ENCODE measurements around the gene ZFHX2.

ZFHX2 gene

DNA sequence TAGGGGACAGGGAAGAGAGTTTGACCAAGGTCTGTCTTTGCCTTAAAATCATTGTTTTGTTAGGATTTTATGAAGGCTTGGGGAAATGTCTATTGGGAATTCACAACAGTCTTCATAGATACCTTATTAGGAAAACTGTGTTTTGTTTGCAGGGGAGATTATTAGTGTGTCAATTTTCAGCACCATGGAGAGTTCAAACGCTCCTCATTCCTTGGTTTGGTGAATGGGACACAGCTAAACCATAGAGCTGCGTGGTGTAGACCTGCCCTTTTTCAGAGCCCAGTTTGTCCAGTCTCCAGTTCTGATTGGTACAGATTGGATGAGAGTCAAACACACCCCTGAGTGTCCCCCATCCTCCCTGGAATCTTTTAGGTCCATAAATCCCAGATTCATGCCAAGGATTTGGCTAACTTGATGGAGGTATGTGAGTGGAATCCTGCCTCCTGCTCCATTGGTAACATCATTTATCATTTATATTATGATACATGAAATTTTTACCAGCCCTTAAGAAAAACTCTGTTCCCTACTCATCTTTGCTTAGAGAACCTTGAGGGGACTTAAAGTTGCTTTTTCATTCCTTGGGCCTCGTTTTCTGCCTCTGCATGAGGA lies 70.1 kb downstream of the ZFHX2 start:
- H3K4me3 ChIP-seq (ENCODE audit: low read depth, low read length), result no peak overlapping the region

DNA sequence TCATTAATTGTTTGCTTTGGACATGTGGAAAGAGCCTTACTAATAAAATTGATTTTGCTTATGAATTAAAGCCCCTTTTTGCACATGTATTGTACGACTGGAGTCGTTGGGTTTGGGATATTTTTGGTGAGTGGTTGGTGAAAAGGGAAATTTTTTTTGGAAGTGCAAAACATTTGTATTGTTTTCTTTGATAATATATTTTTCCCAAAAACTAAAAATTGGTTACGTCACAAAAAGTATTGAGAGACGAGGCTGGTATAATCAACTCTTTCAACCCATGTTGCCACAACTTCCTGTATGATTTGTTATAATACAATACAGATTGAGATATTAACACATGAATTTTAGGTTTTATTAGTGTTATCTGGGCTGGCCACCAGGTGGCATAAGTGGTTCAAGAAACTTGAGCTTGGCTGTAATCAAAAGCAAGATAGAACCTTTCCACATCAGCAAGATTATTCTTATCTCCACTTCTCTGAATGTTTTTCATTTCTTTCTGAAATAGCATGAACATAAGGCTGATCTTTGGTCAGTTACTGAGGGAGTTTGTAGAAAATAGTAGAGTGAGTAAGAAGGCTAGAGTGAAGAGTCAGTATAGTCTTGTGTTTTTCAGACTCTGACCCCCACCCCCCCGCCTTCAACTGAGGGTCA lies 73.3 kb downstream of the ZFHX2 start:
- no peak overlapping the region for H3K4me3 ChIP-seq (ENCODE audit: low read depth, low read length)

DNA sequence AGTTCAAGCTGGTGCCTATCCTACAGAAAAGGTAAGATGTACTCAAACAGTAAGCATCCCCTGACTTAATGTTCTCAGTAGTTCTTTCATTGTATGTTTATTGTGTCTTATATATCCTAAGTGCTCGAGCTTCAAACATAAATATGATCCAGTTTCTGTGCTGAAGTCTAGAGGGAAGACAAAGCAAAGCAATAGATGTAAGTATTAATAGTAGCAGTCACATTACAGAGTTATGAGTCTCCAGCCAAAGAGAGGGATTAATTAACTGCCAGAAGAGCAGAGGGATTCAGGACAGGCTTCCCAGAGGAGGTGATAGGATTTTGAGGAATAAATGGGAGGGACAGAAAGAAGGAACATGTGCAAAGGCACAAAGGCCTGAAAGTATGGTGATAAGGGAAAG lies 80.6 kb downstream of the ZFHX2 start:
- H3K4me3 ChIP-seq (ENCODE audit: low read depth, low read length), result no peak overlapping the region
